Vagina (tissue), 2 donors: ENCODE data around the gene IL1RAPL1.

ENCODE experiments used
- CTCF ChIP-seq, 3 experiments: fragments of 450-650 bp in 2 of 3; fragments of 200-600 bp in 1 of 3; sonication (generic) in 1 of 3; IDR thresholded peaks; one replicate each; pipeline ENCODE4 v1.5.1; 2017 to 2019; ENCODE audit warnings: antibody characterized with exemption in 3 of 3, mild to moderate bottlenecking in 2 of 3, moderate library complexity in 2 of 3
- POLR2A ChIP-seq, 2 donors: fragments of 450-650 bp; IDR thresholded peaks; one replicate each; pipeline ENCODE4 v1.6.1; 2017; ENCODE audit warnings: antibody characterized with exemption in 2 of 2, mild to moderate bottlenecking in 2 of 2, moderate library complexity in 2 of 2
- POLR2AphosphoS5 ChIP-seq, 2 donors: sonication (generic); formaldehyde crosslinking; IDR thresholded peaks; one replicate each; pipeline ENCODE4 v1.9.0; 2017; ENCODE audit warnings: antibody characterized with exemption in 2 of 2, mild to moderate bottlenecking in 2 of 2, low read depth in 1 of 2; ENCODE audit not compliant: insufficient read depth in 1 of 2

DNA sequence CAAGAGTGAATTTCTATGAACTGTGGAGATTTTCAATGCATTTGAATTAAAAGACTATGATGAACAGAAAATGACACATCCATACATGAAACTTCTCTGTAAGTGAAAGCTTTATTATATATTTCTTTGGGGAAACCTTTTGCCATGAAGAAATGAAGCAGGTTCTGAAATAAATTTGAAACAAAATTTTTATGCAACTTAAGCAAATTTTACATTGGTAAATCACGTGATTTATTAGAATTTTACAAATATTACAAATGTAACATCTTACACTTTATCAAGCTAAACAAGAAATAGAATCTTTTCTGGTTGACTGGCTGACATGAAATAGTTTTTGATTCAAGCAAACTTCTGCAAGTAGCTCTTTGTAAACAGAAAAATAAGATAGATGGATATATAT is 131.2 kb downstream of the IL1RAPL1 start:
- TF ChIP-seq CTCF (IDR thresholded peaks at IDR 0.05) (no peak), POLR2AphosphoS5 (IDR thresholded peaks at IDR 0.05; ENCODE audit: insufficient read depth in 1 of 2, low read depth in 1 of 2) (no peak), POLR2A (IDR thresholded peaks at IDR 0.05) (no peak)
